Measurements from ENCODE around the gene CDHR2.

CDHR2 gene

DNA sequence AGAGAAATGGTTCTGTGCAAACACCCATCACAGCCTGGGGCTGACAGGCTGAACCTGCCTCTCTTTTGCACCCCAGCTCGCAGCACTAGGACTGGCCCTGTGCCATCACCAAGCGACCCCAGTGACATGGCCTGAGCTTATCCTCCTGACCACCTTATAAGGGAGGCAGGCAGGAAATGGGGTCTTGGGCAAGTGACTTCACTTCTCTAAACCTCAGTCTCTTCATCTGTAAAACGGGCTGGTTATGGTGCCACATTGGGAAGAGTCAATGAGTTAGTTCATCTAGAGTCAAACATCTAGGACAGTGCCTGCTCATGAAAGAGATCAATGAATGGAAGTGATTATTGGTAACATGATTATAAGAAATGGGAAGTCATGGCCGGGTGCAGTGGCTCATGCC is 75.0 kb downstream of the CDHR2 start:
- no peak for DNase-seq

DNA sequence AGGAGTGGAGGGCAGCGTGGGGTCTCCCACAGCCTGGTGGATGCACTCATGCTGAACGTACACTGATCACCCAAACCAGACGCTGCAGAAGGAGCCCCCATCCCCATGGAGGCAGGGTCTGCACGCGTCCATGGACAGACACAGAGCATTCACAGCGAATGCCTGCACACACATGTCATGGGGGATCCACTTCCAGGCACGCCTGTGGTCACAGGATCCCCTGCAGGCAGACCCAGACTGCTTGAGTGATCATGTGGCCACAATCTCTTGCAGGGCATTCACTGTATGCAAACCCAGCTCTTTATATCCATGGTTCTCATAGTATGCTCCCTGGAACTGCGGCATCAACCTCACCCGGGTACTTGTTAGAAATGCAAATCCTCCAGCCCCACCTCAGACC is 75.8 kb downstream of the CDHR2 start:
- DNase-seq, result no peak

- no peak for DNase-seq
Observed at GRCh38 chr5:176625512-176625911, 76.4 kb downstream of the CDHR2 start.

DNA sequence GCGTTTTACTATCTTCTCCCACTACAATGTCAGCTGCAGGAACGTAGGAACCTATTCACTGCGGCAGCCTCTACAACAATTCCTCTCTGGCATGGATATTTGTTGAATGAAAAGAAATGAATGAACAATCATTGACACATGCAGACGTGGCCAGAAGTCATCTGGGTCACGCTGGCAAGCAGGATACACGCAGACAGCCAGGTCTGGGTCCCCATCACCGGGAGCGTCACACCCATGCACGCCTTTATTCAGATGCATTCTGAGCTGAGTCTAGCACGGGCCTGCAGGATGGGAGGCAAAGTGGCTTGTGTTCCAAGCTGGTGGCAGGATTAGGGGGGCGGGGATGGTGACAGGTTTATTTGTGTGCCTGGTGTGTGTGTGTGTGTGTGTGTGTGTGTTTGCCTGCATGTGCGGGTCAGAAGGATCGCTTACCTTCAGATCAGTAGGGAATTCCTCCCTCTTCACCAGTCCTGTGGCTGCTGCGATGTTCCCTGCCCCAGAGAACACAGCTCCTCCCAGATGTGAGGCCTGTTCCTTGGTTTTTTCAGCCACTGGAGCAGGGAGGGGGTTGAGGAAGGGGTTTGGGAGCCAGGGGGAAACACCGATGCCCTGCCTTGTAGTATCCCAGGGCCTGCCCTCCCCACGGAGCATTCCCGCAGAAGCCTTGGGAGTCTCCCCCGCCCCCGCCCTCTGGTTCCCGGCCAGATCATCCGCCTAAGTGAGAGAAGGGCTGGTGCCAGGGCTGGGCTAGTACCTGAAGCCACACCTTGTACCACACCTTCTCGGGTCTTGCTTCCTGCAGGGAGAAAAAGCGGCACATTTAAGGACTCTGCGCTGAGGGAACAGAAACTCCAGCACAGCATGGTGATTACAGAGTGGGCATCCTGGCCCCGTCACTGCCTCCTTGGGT is 77.1 kb downstream of the CDHR2 start:
- no peak for DNase-seq

DNA sequence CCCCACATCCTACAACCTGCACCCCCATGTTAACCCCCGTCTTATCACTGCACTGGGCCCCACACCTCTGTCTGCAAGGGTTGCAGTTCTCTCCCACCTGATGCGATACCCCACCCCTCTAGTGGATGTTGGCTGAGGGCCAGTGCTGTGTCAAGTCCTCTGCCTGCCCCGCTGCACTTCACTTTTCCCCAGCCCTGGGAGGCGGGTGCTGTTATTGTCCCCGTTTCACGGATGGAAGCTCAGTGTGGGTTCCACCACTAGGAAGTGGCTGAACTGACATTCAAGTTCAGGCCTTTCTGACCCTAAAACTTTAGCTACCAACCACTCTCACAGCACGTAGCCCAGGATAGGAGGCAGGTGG is 77.7 kb downstream of the CDHR2 start:
- no peak for DNase-seq

GRCh38 chr5:176627582-176627981 is 78.4 kb downstream of the CDHR2 start:
- no peak for DNase-seq

DNA sequence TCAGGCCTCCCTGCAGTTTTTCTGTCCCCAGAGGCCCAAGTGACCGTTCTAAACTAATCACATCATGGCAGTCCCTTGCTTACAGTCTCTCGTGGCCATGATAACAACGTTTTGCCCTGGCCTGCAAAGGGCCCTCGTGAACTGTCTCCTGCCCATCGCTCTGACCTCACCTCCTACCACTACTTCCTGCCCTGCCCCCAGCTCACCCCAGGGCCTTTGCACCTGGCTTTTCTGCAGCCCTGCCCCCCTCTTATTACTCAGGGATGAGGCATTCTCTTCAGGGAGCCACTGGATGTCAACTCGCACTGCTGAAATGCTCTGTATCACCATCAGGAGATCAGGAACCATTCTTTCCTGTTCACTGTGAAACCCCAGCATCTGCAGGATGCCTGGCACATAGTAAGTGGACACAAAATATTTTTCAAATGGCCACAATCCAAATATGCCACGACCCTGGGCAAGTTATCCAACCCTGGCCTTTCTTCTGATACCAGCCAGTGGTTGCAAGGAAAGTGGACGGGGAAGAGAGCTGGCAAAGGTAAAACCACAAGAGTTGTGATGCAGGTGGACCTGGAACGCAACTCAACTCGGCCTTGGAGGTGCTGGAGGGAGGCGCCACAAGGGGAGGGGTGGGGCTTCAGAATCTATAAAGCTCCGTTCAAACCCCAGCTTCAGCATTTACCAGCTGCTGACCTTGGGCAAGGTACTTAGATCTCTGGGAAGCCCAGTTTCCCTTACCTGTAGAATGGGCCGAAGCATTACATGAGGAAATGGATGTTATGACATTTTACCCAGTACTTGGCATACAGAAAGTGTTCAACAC is 79.5 kb downstream of the CDHR2 start:
- DNase-seq, result no peak

DNA sequence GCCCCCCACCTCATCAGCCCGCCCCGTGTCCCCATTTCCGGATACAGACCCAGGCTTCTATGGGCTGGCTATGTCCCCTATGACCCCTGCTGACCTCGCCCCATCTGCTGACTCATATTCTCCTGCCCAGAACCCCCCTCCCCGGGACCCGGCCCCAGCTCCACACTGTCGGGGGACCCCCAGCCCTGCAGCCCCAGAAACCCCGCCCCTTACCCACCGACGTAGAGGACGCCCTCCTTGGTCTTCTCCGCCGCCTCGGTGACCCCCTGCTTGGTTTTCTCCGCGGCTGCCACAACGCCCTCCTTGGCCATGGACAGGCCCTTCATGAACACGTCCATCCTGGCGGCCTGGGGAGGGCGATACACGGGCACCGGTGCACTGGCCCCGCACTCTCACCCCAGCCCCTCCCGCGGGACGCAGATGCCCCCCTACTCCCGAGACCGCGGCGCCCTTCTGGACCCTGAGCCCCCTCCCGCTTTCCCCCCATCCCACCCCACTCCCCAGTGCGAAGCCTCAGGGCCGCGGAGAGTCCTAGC is 80.2 kb downstream of the CDHR2 start:
- no peak for DNase-seq

DNA sequence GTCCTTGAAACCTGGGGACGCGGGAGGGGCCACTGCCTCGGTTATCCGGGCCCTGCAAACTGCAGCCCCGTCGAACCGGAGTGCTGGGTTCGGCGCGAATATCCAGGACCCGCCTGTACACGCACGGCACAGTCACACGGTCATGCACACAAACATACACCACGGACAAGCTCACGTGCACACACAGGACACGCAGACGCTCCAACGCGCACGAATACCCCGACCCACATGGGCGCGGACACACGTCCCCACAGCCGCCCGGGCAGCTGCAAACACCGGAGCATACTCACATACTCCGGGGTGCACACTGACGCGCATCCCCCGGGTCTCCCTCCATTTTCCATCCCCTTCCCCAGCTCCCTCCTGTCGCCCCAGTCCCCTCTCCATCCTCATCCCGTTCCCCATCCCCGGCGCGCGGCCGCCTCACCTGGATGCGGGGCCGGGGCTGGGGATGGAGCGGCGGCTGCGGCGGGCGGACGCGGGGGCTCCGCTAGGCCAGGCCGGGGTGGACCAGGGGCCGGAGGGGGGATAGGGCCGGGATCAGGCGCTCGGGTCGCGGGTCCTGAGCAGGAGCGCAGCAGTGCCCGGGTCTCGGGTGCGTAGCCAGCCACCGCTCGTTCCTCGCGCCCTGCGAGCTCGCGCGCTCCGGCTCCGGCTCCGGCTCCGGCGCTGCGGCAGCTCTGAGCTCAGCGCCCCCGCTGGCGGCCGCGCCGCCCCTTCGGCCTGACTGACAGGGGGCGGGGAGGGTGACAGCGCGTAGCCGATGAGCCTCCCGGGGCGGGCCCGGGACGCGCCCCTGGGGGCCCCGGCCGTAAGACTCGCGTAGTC is 80.9 kb downstream of the CDHR2 start, which contains the start of the genes EIF4E1B and SNCB:
EIF4E1B (plus strand) TSS at position 823 of the 828 bp plus-strand sequence. CDS start 12,113 bp downstream, outside the sequence.
SNCB (minus strand) TSS at position 682 of the 828 bp plus-strand sequence. CDS start 880 bp downstream, outside the sequence.
- DNase-seq, result peak; percentile 65

DNA sequence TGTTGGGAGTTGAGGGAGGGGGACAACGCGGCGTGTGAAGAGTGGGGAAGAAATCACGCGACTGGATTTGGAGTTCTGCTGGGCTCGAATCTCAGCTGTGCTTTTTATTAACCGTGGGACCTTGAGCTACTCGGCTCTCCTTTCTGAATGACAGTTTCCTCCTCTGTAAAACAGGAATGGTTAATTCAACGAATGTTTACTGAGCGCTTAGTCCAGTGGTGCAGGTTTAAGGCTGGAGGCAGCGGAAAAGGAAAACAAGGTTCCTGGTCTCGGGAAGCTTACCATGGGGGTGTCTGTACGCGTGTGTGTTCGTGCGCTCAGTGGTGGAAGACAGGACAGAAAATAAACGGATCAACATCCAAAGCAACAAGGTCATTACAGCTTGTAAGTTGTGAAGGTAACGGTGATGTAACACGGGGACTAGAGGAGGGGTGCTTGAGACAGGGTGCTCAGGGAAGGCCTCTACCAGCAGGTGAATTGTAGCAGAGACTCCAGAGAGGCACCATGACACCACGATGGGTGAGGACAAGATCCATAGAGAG is 81.6 kb downstream of the CDHR2 start:
- DNase-seq, result no peak

DNA sequence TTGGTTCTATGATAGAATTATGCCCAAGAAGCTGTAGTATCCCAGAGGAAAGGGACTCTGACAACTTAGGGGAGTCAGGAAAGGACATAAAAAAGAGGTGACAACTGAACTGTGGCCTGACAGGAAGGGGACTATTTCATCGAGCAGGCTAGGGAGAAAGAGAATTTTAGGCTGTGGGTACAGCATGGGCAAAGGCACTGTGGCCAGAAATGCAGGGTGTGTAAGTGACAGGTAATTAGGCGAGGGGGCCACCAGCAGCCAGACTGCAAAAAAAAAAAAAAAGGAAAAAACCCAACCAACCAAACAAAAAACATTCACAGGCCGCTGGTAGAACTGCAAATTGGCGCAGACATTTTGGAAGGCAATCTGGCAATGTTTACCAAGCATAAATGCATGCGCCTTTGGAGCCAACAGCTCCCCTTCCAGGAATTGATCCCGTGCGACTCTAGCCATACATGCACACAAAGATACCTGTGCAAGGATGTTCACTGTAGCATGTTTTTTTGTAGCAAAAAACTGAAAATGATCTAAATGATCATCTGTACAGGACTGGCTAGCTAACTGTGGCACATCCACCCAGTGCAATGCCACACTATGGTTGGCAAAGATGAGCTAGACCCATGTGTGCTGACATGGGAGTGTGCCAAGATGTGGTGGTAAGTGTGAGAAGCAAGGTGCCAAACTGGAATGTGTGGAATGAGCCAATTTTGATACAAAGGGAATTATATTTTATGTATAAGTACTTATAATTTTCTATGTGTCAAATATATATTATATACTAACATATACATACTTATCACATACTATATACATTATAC is 82.5 kb downstream of the CDHR2 start:
- DNase-seq, result no peak

DNA sequence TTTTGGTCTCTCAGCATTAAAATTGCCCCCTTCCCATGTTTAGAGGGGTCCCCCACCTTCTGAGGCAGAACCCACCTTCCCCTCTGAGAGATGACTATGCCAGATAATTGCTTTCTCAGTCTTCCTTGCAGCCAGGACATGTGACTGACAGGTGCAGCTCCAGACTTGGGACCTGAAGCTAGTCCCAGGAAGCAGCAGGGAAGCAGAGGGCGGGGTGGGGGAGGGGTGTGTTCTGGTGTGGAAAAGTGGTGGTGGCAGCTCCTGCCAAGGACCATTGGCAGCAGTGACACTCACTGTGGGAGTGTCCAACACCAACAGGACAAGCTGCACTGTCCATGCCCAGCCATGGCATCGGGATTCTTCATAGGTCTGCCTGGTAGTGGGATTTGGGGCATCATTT is 83.6 kb downstream of the CDHR2 start:
- DNase-seq, result no peak

DNA sequence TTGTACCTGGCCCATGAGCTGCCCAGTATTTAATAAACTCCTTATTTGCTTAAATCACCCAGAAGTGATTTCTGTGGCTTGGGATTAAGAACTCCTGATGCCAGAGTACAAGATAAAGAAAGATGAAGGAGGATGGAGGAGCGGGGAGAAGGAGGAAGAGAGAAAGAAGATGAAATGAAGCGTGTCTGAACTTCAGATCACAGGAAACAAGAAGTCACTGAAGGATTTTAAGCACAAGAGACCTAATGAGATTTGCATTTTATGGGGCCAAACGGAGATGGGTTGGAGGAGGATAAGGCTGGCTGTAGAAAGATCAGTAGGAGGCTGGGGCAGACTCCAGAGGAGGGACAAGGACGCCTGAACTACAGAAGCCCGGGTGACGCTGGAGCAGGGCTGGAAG is 84.5 kb downstream of the CDHR2 start:
- no peak for DNase-seq

- DNase-seq, result no peak
Observed at GRCh38 chr5:176636426-176636825, 87.3 kb downstream of the CDHR2 start.

DNA sequence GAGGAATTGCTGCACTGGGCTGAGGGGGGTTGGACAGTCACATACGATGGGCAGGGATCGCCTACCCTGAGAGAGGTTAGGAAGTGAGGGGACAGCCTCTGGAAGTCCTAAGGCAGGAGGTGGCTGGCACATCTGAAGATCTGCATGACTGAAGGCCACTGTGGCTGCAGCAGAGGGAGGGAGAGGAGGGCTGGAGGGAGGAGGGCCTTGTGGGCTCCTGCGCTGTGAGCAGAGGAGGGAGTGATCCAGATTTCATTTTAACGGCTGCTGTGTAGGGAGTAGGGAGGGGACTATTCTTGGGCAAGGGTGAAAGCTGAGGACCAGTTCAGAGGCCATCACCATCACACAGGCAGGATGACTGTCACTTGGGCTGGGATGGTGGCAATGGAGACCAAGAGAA is 88.4 kb downstream of the CDHR2 start:
- DNase-seq, result no peak

GRCh38 chr5:176638437-176638836 is 89.3 kb downstream of the CDHR2 start:
- no peak for DNase-seq

DNA sequence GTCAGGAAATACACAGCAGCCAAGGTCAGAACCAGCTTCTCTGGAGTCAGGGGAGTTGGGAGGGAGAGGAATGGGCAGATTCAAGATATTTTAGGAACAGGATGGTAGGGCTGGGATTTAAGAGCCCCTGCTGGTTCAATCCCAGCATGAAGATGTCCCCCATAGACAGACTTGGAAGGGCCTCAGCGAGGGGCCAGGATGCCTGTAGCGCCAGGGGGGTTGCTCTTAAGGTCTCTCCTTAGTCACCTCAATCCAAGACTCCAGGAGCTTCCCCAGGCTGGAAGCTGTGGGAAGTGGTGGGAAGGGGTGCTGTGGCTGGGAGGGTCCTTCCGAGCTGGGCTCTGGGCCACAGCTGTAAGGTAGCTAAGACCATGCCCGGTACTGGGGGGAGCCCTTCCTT is 90.1 kb downstream of the CDHR2 start:
- no peak for DNase-seq

DNA sequence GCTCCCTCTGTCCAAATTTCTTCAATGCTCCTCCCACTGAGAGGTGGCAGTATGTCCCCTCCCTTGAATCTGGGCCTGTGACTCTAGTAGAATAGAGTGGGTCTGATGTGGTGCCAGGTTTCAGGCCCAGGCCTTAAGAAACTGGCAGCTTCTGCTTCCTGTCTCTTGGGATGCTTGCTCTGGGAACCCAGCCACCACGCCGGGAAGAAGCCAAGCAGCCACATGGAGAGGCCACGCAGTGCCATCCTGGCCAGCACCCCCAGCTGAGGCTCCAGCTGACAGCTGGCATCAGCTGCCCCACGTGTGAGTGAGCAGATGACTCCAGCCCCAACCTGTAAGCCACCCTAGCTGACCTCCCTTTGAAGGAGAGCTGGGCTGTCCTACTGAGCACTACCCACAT is 90.8 kb downstream of the CDHR2 start:
- DNase-seq, result no peak

- no peak for DNase-seq
Observed at GRCh38 chr5:176640616-176641015, 91.5 kb downstream of the CDHR2 start.

DNA sequence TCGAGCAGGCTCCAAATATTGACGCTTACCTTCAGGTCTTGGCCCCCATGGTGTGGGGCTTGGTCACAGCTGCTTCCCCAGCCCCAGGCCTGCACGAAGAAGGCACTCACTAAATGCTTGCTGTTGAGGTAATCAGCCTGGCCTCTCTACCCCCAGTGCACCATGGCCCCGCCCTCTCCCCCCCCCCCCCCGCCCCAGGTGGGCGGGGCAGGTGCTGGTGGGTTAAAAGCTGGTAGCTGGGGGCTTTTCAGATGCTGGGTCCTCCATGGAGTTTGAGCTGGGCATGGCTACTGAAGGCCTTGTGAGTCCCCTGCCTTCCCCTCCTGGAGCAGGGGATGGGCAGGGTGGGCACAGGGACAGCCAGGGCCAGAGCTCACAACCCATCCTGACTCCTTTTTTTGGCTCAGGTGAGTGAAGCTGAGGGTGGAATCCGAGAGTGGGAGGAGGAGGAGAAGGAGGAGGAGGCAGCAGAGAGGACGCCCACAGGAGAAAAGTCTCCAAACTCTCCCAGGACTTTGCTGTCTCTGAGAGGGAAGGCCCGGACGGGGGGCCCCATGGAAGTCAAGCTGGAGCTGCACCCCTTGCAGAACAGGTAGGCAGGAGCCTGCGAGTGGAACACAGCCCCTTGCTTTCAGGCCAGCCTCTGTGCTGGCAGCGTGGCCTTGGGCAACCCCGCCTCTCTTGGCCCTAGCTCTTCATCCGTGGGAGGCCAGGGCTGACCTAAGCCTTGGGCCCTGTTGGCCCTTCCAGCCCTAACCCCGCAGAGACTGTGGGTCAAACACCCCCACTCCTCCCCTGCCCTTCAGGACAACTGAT is 93.7 kb downstream of the CDHR2 start:
- no peak for DNase-seq

Data from activated CD8-positive, alpha-beta memory T cell treated with anti-CD3 and anti-CD28 coated beads, Interleukin-2, amount 50 U/mL, for 4 hours (primary cell).